ENCODE data around the gene CCDC87. TPM values are rescaled to one million over a fixed set of nuclear protein-coding genes. Genes with fewer than 3 reads are reported as not detected.

Gene CCDC87
- total and polyA plus RNA-seq, 4 donors: 0.10 to 0.33 (median 0.19) TPM; not detected in 1

DNA sequence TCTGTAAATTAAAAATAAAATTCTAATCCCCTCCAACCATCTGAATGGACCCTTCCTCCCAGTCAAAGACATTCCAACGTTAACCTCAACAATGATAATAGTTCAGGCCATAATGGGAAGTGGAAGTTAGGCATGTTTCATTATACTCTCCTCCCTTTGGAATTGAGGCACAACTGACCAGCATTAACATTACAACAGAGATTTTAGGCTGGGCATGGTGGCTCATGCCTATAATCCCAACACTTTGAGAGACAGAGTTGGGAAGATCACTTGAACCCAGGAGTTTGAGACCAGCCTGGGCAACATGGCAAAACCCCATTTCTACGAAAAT lies 22.0 kb downstream of the CCDC87 start:
- no peaks in the 10 kb centered on the region for H3K4me1 ChIP-seq (ENCODE audit: control insufficient read depth in 1 of 2, insufficient read depth in 2 of 2, low read length in 2 of 2)
- intact Hi-C loops (cut with DNase I): loop anchor here in 1 of 2 donors (10.0 kb wide), 1 partner anchor 264 kb away; no protein-coding TSS in a partner anchor
- 77 to 86% methylated on average over 2 of the region's 2 CpGs for WGBS, 2 donors
- H3K9me3 ChIP-seq (ENCODE audit: control insufficient read depth, low read length): no peaks in the 10 kb centered on the region
- no peak overlapping the region for H3K27ac ChIP-seq (ENCODE audit: low read depth in 1 of 2, low read length in 2 of 2)
- H3K4me3 ChIP-seq (ENCODE audit: low read length in 2 of 2): no peak overlapping the region
- no peaks in the 10 kb centered on the region for H3K36me3 ChIP-seq (ENCODE audit: control insufficient read depth in 1 of 2, insufficient read depth in 2 of 2, low read length in 1 of 2)
- no peaks in the 10 kb centered on the region for H3K27me3 ChIP-seq (ENCODE audit: control insufficient read depth in 1 of 2, insufficient read depth in 2 of 2, low read length in 1 of 2)
- no peak for ATAC-seq (ENCODE audit: low FRiP score)
- no peak for DNase-seq

DNA sequence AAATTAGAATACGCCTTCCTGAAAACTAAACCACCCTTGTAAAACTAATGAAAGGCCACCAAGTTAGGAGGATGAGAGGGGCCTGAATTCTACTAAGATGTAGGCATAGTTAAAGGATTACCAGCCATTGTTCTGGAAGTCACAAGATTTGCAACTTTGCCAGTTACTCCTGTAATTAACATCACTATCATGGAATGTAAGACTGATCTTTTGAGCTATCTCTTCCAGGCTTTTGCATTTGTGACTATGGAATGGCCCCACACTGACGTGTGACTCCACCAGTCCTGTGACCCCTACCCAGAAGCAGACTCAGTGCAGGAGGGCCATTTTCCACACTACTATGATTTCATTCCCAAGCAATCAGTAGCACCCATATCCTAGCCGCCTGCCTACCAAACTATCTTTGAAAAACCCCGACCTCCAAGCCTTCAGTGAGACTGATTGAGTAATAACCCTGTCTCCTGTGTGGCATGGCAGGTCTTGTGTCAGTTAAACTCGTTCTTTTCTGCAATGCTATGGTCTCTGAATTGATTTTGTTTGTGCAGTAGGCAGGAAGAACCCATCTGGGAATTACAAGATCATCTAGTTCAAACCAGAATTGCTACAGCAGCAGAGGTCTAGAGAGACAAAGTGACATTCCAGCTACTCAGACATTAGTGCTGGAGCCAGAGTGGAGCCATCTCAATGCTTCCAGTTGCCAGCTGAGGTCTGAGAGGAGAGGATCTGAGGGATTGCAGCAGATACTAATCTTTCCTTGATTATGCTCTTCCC lies 22.6 kb downstream of the CCDC87 start:
- intact Hi-C loops (cut with DNase I): loop anchor here in 1 of 2 donors (10.0 kb wide), 1 partner anchor 265 kb away; no protein-coding TSS in a partner anchor
- H3K36me3 ChIP-seq (ENCODE audit: control insufficient read depth in 1 of 2, insufficient read depth in 2 of 2, low read length in 1 of 2): no peaks in the 10 kb centered on the region
- H3K4me3 ChIP-seq (ENCODE audit: low read length in 2 of 2): no peak overlapping the region
- WGBS, 2 donors: 49 to 64% methylated on average over 5 of the region's 5 CpGs
- no peak for ATAC-seq (ENCODE audit: low FRiP score)
- DNase-seq: no peak
- no peaks in the 10 kb centered on the region for H3K27me3 ChIP-seq (ENCODE audit: control insufficient read depth in 1 of 2, insufficient read depth in 2 of 2, low read length in 1 of 2)
- H3K27ac ChIP-seq (ENCODE audit: low read depth in 1 of 2, low read length in 2 of 2): no peak overlapping the region
- H3K9me3 ChIP-seq (ENCODE audit: control insufficient read depth, low read length): no peaks in the 10 kb centered on the region
- H3K4me1 ChIP-seq (ENCODE audit: control insufficient read depth in 1 of 2, insufficient read depth in 2 of 2, low read length in 2 of 2): no peaks in the 10 kb centered on the region

DNA sequence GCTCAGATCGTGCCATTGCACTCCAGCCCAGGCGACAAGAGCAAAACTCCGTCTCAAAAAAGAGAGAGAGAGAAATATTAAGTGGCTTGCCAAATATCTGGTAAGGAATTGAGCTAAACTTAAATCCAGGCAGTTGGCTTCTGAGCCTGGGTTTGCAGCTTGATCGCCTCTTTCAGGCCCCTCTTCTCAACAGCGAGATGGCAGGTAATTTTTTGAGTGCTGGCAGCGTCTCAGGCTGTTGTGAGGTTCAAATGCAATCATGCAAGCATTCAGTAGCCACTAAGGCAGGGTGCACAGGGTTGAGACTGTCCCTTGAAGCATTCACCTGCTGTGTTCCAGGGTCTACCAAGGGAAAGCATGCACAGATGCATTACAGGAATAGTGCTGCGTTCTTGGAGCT lies 23.8 kb downstream of the CCDC87 start:
- Histone ChIP-seq H3K9me3 (ENCODE audit: control insufficient read depth, low read length) (no peaks in the 10 kb centered on the region), H3K27me3 (ENCODE audit: control insufficient read depth in 1 of 2, insufficient read depth in 2 of 2, low read length in 1 of 2) (no peaks in the 10 kb centered on the region), H3K4me3 (ENCODE audit: low read length in 2 of 2) (no peak overlapping the region), H3K4me1 (ENCODE audit: control insufficient read depth in 1 of 2, insufficient read depth in 2 of 2, low read length in 2 of 2) (no peaks in the 10 kb centered on the region), H3K36me3 (ENCODE audit: control insufficient read depth in 1 of 2, insufficient read depth in 2 of 2, low read length in 1 of 2) (no peaks in the 10 kb centered on the region), H3K27ac (ENCODE audit: low read depth in 1 of 2, low read length in 2 of 2) (no peak overlapping the region)
- no peak for DNase-seq
- intact Hi-C loops (cut with DNase I): loop anchor here in 1 of 2 donors (10.0 kb wide), 1 partner anchor 266 kb away; no protein-coding TSS in a partner anchor
- WGBS, 2 donors: 86% methylated on average over 7 of the region's 7 CpGs
- ATAC-seq (ENCODE audit: low FRiP score): no peak

DNA sequence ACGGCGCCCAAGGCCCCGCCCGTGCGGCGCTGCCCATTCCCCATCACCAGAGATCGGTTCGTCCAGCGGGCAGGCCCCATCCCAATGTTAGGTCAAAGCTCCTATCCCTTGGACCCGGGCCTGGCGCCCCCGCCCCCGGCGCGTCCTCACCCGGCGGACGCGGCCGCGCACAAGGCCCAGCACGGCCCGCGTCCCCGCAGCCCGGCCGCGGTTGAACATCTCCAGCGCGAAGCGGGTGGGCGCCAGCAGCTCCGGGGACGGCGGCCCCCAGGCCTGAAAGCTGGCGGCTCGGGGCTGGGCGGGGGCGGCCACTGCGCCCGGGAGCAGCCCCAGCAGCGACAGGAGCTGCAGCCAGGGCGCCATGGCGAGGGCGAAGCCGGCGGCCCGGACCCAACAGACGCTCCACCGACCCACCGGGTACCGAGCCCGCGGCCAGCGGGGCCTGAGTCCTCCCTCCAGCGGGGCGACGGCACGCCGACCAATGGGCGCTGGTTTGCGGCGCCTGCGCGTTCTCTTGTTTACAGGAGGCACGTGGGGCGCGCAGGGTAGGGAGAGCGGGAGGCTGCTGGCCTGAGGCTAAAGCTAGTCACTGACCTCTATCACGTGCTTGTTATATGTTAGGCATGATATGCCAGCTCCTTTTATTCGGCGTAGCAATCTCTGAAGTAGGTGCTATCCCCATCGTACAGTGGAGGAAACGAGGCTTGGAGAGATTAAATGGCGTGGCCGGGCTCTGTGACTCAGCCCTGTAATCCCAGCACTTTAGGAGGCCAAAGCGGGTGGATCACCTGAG lies 24.5 kb downstream of the CCDC87 start, which contains the start of gene CTSF:
TSS of gene CTSF (minus strand) at position 483 of the 793 bp plus-strand sequence. CDS start at position 363, 120 bp downstream.
- no peaks in the 10 kb centered on the region for H3K9me3 ChIP-seq (ENCODE audit: control insufficient read depth, low read length)
- H3K4me3 ChIP-seq (ENCODE audit: low read length in 2 of 2): peak within 1 kb of the TSS; percentile 45 to 69
- 4 to 5% methylated on average over 72 to 77 of the region's 77 CpGs for WGBS, 2 donors
- H3K4me1 ChIP-seq (ENCODE audit: control insufficient read depth in 1 of 2, insufficient read depth in 2 of 2, low read length in 2 of 2): no peaks in the 10 kb centered on the region
- ATAC-seq (ENCODE audit: low FRiP score) (peak; percentile 93), DNase-seq (peak; percentile 93 to 96)
- no peaks in the 10 kb centered on the region for H3K27me3 ChIP-seq (ENCODE audit: control insufficient read depth in 1 of 2, insufficient read depth in 2 of 2, low read length in 1 of 2)
- H3K27ac ChIP-seq (ENCODE audit: low read depth in 1 of 2, low read length in 2 of 2): no peak within 1 kb of the TSS
- intact Hi-C loops (cut with DNase I): loop anchor here in 1 of 2 donors (10.0 kb wide), 1 partner anchor 266 kb away; no protein-coding TSS in a partner anchor
- no peaks in the 10 kb centered on the region for H3K36me3 ChIP-seq (ENCODE audit: control insufficient read depth in 1 of 2, insufficient read depth in 2 of 2, low read length in 1 of 2)

DNA sequence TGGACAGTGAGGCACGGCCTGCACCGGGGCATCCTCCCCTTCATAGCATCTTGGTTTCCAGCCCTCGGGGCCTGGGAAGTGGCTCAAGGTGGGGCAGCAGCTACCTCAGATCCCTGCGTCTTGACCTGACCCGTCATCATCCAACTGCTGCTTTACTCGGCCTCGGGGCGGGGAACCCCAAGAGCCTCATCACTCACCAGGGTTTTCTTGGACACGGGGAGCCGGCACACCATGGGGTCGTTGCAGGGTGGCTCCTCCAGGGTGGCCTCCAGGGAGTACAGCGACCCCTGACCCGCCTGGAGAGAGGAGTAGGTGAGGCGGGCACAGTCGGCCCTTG lies 25.1 kb downstream of the CCDC87 start:
- Histone ChIP-seq H3K4me3 (ENCODE audit: low read length in 2 of 2) (peak overlapping the region; percentile 45 to 69), H3K4me1 (ENCODE audit: control insufficient read depth in 1 of 2, insufficient read depth in 2 of 2, low read length in 2 of 2) (no peaks in the 10 kb centered on the region), H3K9me3 (ENCODE audit: control insufficient read depth, low read length) (no peaks in the 10 kb centered on the region), H3K36me3 (ENCODE audit: control insufficient read depth in 1 of 2, insufficient read depth in 2 of 2, low read length in 1 of 2) (no peaks in the 10 kb centered on the region), H3K27ac (ENCODE audit: low read depth in 1 of 2, low read length in 2 of 2) (no peak overlapping the region), H3K27me3 (ENCODE audit: control insufficient read depth in 1 of 2, insufficient read depth in 2 of 2, low read length in 1 of 2) (no peaks in the 10 kb centered on the region)
- intact Hi-C loops (cut with DNase I): loop anchor here in 1 of 2 donors (10.0 kb wide), 1 partner anchor 267 kb away; no protein-coding TSS in a partner anchor
- no peak for DNase-seq
- 60 to 68% methylated on average over 15 of the region's 15 CpGs for whole genome bisulfite sequencing, 2 donors
- ATAC-seq (ENCODE audit: low FRiP score): no peak

DNA sequence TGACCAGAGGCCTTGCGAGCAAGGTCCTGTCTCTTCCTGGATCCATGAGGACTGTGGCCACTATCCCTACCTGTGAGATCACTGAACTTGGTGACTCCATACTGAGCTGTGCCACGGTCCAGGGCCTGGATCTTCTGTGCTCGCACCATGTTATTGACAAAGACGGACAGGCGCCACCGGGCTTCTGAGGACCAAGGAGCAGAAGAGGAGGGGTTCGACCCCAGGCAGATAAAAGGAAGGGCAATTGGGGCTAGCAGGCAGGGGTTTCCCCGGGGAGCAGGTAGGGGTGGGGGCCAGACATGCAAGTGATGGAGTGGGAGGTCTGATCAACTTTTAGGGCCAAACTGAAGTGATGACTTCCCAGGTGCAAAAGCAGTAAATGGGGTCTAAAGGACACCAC lies 26.6 kb downstream of the CCDC87 start:
- intact Hi-C loops (cut with DNase I): loop anchor here in 1 of 2 donors (10.0 kb wide), 1 partner anchor 269 kb away; no protein-coding TSS in a partner anchor
- H3K9me3 ChIP-seq (ENCODE audit: control insufficient read depth, low read length): no peaks in the 10 kb centered on the region
- ATAC-seq (ENCODE audit: low FRiP score): no peak
- no peak for DNase-seq
- 95 to 96% methylated on average over 8 of the region's 8 CpGs for WGBS, 2 donors
- H3K27me3 ChIP-seq (ENCODE audit: control insufficient read depth in 1 of 2, insufficient read depth in 2 of 2, low read length in 1 of 2): no peaks in the 10 kb centered on the region
- H3K4me3 ChIP-seq (ENCODE audit: low read length in 2 of 2): no peak overlapping the region
- no peaks in the 10 kb centered on the region for H3K4me1 ChIP-seq (ENCODE audit: control insufficient read depth in 1 of 2, insufficient read depth in 2 of 2, low read length in 2 of 2)
- no peaks in the 10 kb centered on the region for H3K36me3 ChIP-seq (ENCODE audit: control insufficient read depth in 1 of 2, insufficient read depth in 2 of 2, low read length in 1 of 2)
- H3K27ac ChIP-seq (ENCODE audit: low read depth in 1 of 2, low read length in 2 of 2): no peak overlapping the region

DNA sequence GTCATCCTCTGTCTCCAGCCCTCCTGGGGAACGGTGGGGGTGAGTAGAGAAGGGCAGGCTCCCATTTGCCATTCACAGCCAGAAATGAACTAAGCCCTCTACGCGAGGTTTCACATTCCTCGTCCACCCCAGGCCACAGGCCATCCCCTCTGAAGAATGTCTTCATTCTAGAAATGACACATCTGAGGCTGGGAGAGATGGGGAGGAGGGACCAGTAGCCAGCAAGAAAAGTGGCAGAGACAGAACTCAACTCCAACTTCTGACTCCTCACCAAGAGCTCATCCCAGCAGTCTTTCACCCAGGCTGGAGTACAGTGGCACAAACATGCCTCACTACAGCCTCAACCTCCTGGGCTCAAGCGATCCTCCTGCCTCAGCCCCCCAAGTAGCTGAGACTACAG lies 27.9 kb downstream of the CCDC87 start:
- no peaks in the 10 kb centered on the region for H3K27me3 ChIP-seq (ENCODE audit: control insufficient read depth in 1 of 2, insufficient read depth in 2 of 2, low read length in 1 of 2)
- WGBS, 2 donors: 86 to 87% methylated on average over 5 of the region's 5 CpGs
- ATAC-seq (ENCODE audit: low FRiP score) (no peak), DNase-seq (no peak)
- intact Hi-C loops (cut with DNase I): loop anchor here in 1 of 2 donors (10.0 kb wide), 1 partner anchor 270 kb away; no protein-coding TSS in a partner anchor
- no peak overlapping the region for H3K4me3 ChIP-seq (ENCODE audit: low read length in 2 of 2)
- H3K4me1 ChIP-seq (ENCODE audit: control insufficient read depth in 1 of 2, insufficient read depth in 2 of 2, low read length in 2 of 2): no peaks in the 10 kb centered on the region
- no peaks in the 10 kb centered on the region for H3K36me3 ChIP-seq (ENCODE audit: control insufficient read depth in 1 of 2, insufficient read depth in 2 of 2, low read length in 1 of 2)
- H3K9me3 ChIP-seq (ENCODE audit: control insufficient read depth, low read length): no peaks in the 10 kb centered on the region
- no peak overlapping the region for H3K27ac ChIP-seq (ENCODE audit: low read depth in 1 of 2, low read length in 2 of 2)

DNA sequence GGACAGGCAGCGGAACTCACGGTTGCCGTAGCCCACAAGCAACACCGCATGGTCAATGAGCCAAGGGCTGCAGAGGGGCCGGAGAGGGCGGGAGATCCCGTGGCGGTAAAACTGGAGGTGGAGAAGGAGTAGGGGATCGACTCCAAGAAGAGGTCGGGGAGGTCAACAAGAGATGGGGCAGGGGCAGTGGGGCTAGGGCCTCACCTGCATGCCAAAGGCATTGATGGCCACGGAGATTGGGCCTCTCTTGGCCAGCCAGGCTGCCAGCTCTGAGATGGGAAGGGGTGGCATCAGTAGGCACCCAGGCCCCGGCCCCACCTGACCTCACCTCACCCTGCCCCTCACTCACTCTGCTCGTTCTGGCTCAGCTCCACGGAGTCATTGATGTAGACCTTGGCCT lies 28.3 kb downstream of the CCDC87 start:
- WGBS, 2 donors: 91 to 92% methylated on average over 14 of the region's 14 CpGs
- no peak overlapping the region for H3K27ac ChIP-seq (ENCODE audit: low read depth in 1 of 2, low read length in 2 of 2)
- H3K36me3 ChIP-seq (ENCODE audit: control insufficient read depth in 1 of 2, insufficient read depth in 2 of 2, low read length in 1 of 2): no peaks in the 10 kb centered on the region
- H3K9me3 ChIP-seq (ENCODE audit: control insufficient read depth, low read length): no peaks in the 10 kb centered on the region
- no peaks in the 10 kb centered on the region for H3K4me1 ChIP-seq (ENCODE audit: control insufficient read depth in 1 of 2, insufficient read depth in 2 of 2, low read length in 2 of 2)
- no peak overlapping the region for H3K4me3 ChIP-seq (ENCODE audit: low read length in 2 of 2)
- intact Hi-C loops (cut with DNase I): loop anchor here in 1 of 2 donors (10.0 kb wide), 1 partner anchor 270 kb away; no protein-coding TSS in a partner anchor
- no peak for ATAC-seq (ENCODE audit: low FRiP score)
- H3K27me3 ChIP-seq (ENCODE audit: control insufficient read depth in 1 of 2, insufficient read depth in 2 of 2, low read length in 1 of 2): no peaks in the 10 kb centered on the region
- DNase-seq: peak in 1 of 2 donors; percentile 51

Data from aorta (tissue), 5 donors.